Activated CD4-positive, alpha-beta memory T cell treated with anti-CD3 and anti-CD28 coated beads, Interleukin-2, amount 10 ng/mL, durations not matched to agents 7 days and 5 days (primary cell): Measurements from ENCODE around the gene FBXL3. TPM values are rescaled to one million over a fixed set of nuclear protein-coding genes. Genes with fewer than 3 reads are reported as not detected.

Source experiments
- CTCF ChIA-PET: fragments of 350-600 bp; sonication (Branson Sonifier 250); formaldehyde crosslinking; loops from one replicate; lab custom pipeline; 2021; ENCODE audit warnings: antibody characterized with exemption, inconsistent platforms; lab: Charles Lee
- POLR2A ChIA-PET: fragments of 350-600 bp; sonication (Branson Sonifier 250); formaldehyde crosslinking; loops from one replicate; lab custom pipeline; 2021; ENCODE audit warnings: antibody characterized with exemption; lab: Charles Lee
- DNase-seq: peaks from one replicate; pipeline ENCODE4 v3.0.0-alpha.2; 2020
- H3K27ac Mint-ChIP-seq: one replicate; pipeline ENCODE4 v1.8.0; 2021; ENCODE audit warnings: mild to moderate bottlenecking, mixed read lengths
- H3K27me3 Mint-ChIP-seq: one replicate; pipeline ENCODE4 v1.8.0; 2021; ENCODE audit warnings: mixed read lengths
- H3K36me3 Mint-ChIP-seq: one replicate; pipeline ENCODE4 v1.8.0; 2021; ENCODE audit warnings: low read depth, mixed read lengths
- H3K4me1 Mint-ChIP-seq: one replicate; pipeline ENCODE4 v1.8.0; 2021; ENCODE audit warnings: mixed read lengths
- H3K4me3 Mint-ChIP-seq: one replicate; pipeline ENCODE4 v1.8.0; 2021; ENCODE audit warnings: mild to moderate bottlenecking, mixed read lengths
- H3K9me3 Mint-ChIP-seq: one replicate; pipeline ENCODE4 v1.8.0; 2021; ENCODE audit warnings: mixed read lengths
- total RNA-seq, 2 experiments: library from RNA; stranded (reverse); gene quantifications; one replicate each; pipeline ENCODE4 v1.2.3, GENCODE V29; 2021

FBXL3 gene
- total RNA-seq, 2 experiments from 2014 or later = 38.6 to 43.3 TPM

GRCh38 chr13:76958841-76959432 is 68.0 kb downstream of the FBXL3 start:
- no peak overlapping the region for H3K27ac Mint-ChIP-seq
- no peaks in the 10 kb centered on the region for H3K27me3 Mint-ChIP-seq
- peaks cover 7% of the 10 kb centered on the region for H3K36me3 Mint-ChIP-seq
- ChIA-PET CTCF (no interaction called here), POLR2A (no interaction called here)
- no peak for DNase-seq
- no peak overlapping the region for H3K4me3 Mint-ChIP-seq
- no peaks in the 10 kb centered on the region for H3K4me1 Mint-ChIP-seq
- peaks cover 26% of the 10 kb centered on the region for H3K9me3 Mint-ChIP-seq

DNA sequence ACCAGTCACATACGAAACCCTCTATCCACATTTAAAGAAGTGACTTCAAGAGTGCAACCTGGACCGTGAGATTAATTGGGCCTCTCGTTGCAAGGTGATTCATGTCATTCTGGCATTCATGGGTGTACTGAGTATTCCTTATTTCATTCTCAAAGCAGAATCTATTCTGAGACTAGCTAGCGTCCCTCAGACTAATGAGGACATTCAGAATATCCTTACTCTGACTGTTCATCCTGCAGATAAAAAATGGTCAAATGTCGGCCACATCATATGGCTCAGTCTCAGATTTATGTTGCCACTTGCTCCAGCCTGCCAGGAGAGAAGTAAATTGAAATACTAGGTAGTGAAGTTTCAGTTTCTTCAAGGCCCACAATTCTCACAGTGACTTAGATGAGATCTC is 71.3 kb downstream of the FBXL3 start:
- ChIA-PET POLR2A (no interaction called here), CTCF (no interaction called here)
- Mint-ChIP-seq H3K27me3 (peaks cover 6% of the 10 kb centered on the region), H3K4me1 (no peaks in the 10 kb centered on the region), H3K9me3 (peaks cover 21% of the 10 kb centered on the region), H3K27ac (no peak overlapping the region), H3K4me3 (no peak overlapping the region), H3K36me3 (peaks cover 6% of the 10 kb centered on the region)
- DNase-seq = no peak

Other genes with a start within 250 kb of the FBXL3 start
- 1 to 10 TPM; 7.1 to 7.3 TPM for gene KCTD12, start 140.8 kb downstream of the FBXL3 start, total RNA-seq
- gene ACOD1, start 78.6 kb downstream of the FBXL3 start, total RNA-seq = not detected
- gene CLN5, start 35.1 kb downstream of the FBXL3 start, total RNA-seq = 10 to 100 TPM; 13.0 to 15.6 TPM